Spleen (tissue), 7 donors: ENCODE data around the gene PILRB.
"Not testable (repeated sequence)": the region's sequence is repeated elsewhere in the genome, so short reads cannot be mapped to it uniquely, and the experiment has no call there.

ENCODE experiments used
- CTCF ChIP-seq, 11 experiments: fragments of 200-600 bp in 7 of 11; fragments of 450-650 bp in 4 of 11; sonication (generic) in 4 of 11; IDR thresholded peaks in 8 of 11; conservative IDR thresholded peaks in 3 of 11; 1 replicate in 7 of 11; 2 replicates in 4 of 11; pipeline versions ENCODE4 v1.4.0 to v1.8.0; 2016 to 2021; ENCODE audit warnings: antibody characterized with exemption in 11 of 11, inconsistent platforms in 4 of 11, mild to moderate bottlenecking in 1 of 11
- POLR2AphosphoS5 ChIP-seq, 3 donors: sonication (generic); formaldehyde crosslinking; IDR thresholded peaks; one replicate each; pipeline ENCODE4 v1.5.1; 2017; ENCODE audit warnings: antibody characterized with exemption in 3 of 3
- donor health status: DM: no; HTN: no; CAD: no; lungs with moderate emphysema.
- donor health status: DM: no; HTN: no; CAD: no.
- donor health status: DM: no; HTN: no; CAD: no.

DNA sequence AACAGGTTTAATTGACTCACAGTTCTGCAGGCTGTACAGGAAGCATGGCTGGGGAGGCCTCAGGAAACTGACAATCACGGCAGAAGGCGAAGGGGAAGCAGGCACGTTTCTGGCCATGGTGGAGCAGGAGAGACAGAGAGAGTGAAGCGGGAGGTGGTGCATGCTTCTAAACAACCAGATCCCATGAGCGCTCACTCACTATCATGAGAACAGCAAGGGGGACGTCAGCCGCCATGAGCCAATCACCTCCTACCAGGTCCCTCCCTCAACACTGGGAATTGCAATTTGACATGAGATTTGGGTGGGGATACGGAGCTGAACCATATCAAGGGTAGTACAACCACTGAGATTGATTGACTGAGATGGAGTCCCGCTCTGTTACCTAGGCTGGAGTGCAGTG is 32.2 kb upstream of the PILRB start:
- TF ChIP-seq POLR2AphosphoS5 (IDR thresholded peaks at IDR 0.05); CTCF (IDR thresholded peaks at IDR 0.05 in 8 of 11, conservative IDR thresholded peaks at IDR 0.05 in 3 of 11): not testable (repeated sequence)
